Fibroblast of upper back skin (primary cell): ENCODE measurements around the gene PRR33.

Source experiments
- DNase-seq: peaks from one replicate; pipeline ENCODE4 v3.0.0-alpha.2; 2013

The PRR33 gene

GRCh38 chr11:1927848-1928469, 36.3 kb upstream of the PRR33 start:
- no peak for DNase-seq

GRCh38 chr11:1927026-1927847, 35.5 kb upstream of the PRR33 start:
- DNase-seq, result peak; percentile 25

- no peak for DNase-seq
Observed at GRCh38 chr11:1926156-1927025, 34.7 kb upstream of the PRR33 start.

- DNase-seq, result no peak
Observed at GRCh38 chr11:1925373-1926155, 33.9 kb upstream of the PRR33 start.

- no peak for DNase-seq
Observed at GRCh38 chr11:1924646-1925372, 33.1 kb upstream of the PRR33 start.

GRCh38 chr11:1924181-1924580, 32.5 kb upstream of the PRR33 start:
- DNase-seq, result no peak

- no peak for DNase-seq
Observed at GRCh38 chr11:1923201-1923956, 31.7 kb upstream of the PRR33 start.

GRCh38 chr11:1922481-1923081, 30.9 kb upstream of the PRR33 start:
- DNase-seq, result no peak

- peak; percentile 57 for DNase-seq
Observed at GRCh38 chr11:1921574-1922141, 30.0 kb upstream of the PRR33 start.

GRCh38 chr11:1920909-1921573, 29.3 kb upstream of the PRR33 start:
- no peak for DNase-seq

- no peak for DNase-seq
Observed at GRCh38 chr11:1920128-1920908, 28.6 kb upstream of the PRR33 start.

- no peak for DNase-seq
Observed at GRCh38 chr11:1919391-1920127, 27.9 kb upstream of the PRR33 start, which contains the start of gene TNNT3. Gene TNNT3, plus strand, starts transcription at chr11:1919703. Its CDS starts 3,172 bp downstream, at chr11:1922875.

GRCh38 chr11:1918436-1919315, 27.0 kb upstream of the PRR33 start:
- no peak for DNase-seq

GRCh38 chr11:1917523-1918435, 26.1 kb upstream of the PRR33 start:
- DNase-seq, result no peak

- no peak for DNase-seq
Observed at GRCh38 chr11:1916986-1917522, 25.4 kb upstream of the PRR33 start.
